Measurements from ENCODE around the gene FBXO24. TPM values are rescaled to one million over a fixed set of nuclear protein-coding genes. Genes with fewer than 3 reads are reported as not detected.
"Not testable (repeated sequence)": the region's sequence is repeated elsewhere in the genome, so short reads cannot be mapped to it uniquely, and the experiment has no call there.

Gene FBXO24
- total and polyA plus RNA-seq, 7 donors: 0.27 to 2.8 (median 0.83) TPM; not detected in 1

DNA sequence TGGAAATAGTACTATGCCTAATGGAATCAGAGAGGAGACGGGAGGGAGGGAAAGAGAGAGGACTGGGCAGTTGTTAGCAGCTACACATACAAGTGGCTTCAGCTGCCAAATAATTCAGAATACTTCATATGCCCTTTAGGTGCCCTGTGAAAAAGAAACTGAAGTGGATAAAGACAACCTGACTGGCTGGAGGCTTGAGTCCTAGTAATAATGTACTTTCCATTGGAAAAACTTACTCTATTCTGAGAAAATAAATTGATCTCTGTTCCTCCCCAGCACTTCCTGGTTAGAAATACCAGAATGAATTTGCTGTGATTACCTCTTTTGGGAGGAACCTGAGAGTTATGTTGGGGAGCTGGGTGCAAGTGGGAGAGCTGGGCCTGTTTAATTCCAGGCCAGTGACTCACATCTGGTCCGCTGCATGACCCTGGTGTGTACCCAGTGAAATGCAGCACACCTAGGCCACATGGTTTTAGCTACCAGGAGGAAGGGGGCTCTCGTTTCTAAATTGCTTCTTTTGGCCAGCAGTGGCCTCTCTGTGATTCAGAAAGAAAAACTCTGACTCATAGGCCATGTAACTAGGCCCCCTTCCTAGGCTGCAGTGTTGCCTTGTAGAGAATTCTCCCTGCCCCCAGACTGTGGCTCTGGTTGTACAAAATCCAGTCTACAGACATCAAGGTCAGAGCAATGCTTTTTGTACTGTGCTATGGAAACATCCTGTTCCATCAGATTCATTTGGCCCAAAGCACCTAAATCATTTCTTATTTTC, 40.6 kb upstream of the FBXO24 start:
- intact Hi-C loops (cut with DNase I): no loop called here
- 7 to 31% methylated on average over 3 of the region's 3 CpGs for WGBS, 2 donors
- Histone ChIP-seq H3K36me3 (peaks cover 0 to 17% (median 4%) of the 10 kb centered on the region in 4 donors), H3K27ac (peak overlapping the region; percentile 87 to 90 (median 88)), H3K27me3 (no peaks in the 10 kb centered on the region), H3K4me1 (peaks cover 0 to 63% (median 55%) of the 10 kb centered on the region in 4 donors), H3K4me3 (no peak overlapping the region), H3K9me3 (no peaks in the 10 kb centered on the region)
- TF ChIP-seq CTCF (IDR thresholded peaks at IDR 0.05) (no peak), EP300 (IDR thresholded peaks at IDR 0.05) (peak in 2 of 4 donors; percentile 69 to 81), POLR2AphosphoS5 (IDR thresholded peaks at IDR 0.05) (peak; percentile 36 to 82 (median 69)), POLR2A (IDR thresholded peaks at IDR 0.05) (no peak)
- peak; percentile 88 for DNase-seq

GRCh38 chr7:100546129-100546925, 39.8 kb upstream of the FBXO24 start:
- H3K9me3 ChIP-seq: no peaks in the 10 kb centered on the region
- peak overlapping the region; percentile 87 to 90 (median 88) for H3K27ac ChIP-seq
- no peak for DNase-seq
- peaks cover 2 to 22% (median 7%) of the 10 kb centered on the region in 4 donors for H3K36me3 ChIP-seq
- H3K27me3 ChIP-seq: no peaks in the 10 kb centered on the region
- intact Hi-C loops (cut with DNase I): no loop called here
- peaks cover 0 to 60% (median 52%) of the 10 kb centered on the region in 4 donors for H3K4me1 ChIP-seq
- 8 to 49% methylated on average over 10 of the region's 10 CpGs for WGBS, 2 donors
- TF ChIP-seq EP300 (IDR thresholded peaks at IDR 0.05) (no peak), POLR2A (IDR thresholded peaks at IDR 0.05) (no peak), POLR2AphosphoS5 (IDR thresholded peaks at IDR 0.05) (no peak), CTCF (IDR thresholded peaks at IDR 0.05) (no peak)
- no peak overlapping the region for H3K4me3 ChIP-seq

GRCh38 chr7:100546926-100547800, 39.0 kb upstream of the FBXO24 start:
- peaks cover 0 to 60% (median 52%) of the 10 kb centered on the region in 4 donors for H3K4me1 ChIP-seq
- no peak overlapping the region for H3K4me3 ChIP-seq
- peak overlapping the region; percentile 87 to 90 (median 88) for H3K27ac ChIP-seq
- H3K9me3 ChIP-seq: no peaks in the 10 kb centered on the region
- no peak for DNase-seq
- WGBS, 2 donors: 23 to 62% methylated on average over 9 of the region's 9 CpGs
- peaks cover 4 to 31% (median 10%) of the 10 kb centered on the region in 4 donors for H3K36me3 ChIP-seq
- TF ChIP-seq CTCF (IDR thresholded peaks at IDR 0.05) (no peak), POLR2AphosphoS5 (IDR thresholded peaks at IDR 0.05) (no peak), EP300 (IDR thresholded peaks at IDR 0.05) (no peak), POLR2A (IDR thresholded peaks at IDR 0.05) (no peak)
- intact Hi-C loops (cut with DNase I): no loop called here
- H3K27me3 ChIP-seq: no peaks in the 10 kb centered on the region

- TF ChIP-seq EP300 (IDR thresholded peaks at IDR 0.05) (no peak), POLR2A (IDR thresholded peaks at IDR 0.05) (no peak), CTCF (IDR thresholded peaks at IDR 0.05) (peak in 1 of 4 experiments; percentile 13), POLR2AphosphoS5 (IDR thresholded peaks at IDR 0.05) (peak in 1 of 4 donors; percentile 16)
- Histone ChIP-seq H3K4me3 (no peak overlapping the region), H3K36me3 (peaks cover 4 to 38% (median 16%) of the 10 kb centered on the region in 4 donors), H3K27me3 (no peaks in the 10 kb centered on the region), H3K27ac (peak overlapping the region; percentile 87 to 90 (median 88)), H3K4me1 (peaks cover 0 to 60% (median 52%) of the 10 kb centered on the region in 4 donors), H3K9me3 (no peaks in the 10 kb centered on the region)
- 15 to 25% methylated on average over 2 of the region's 2 CpGs for WGBS, 2 donors
- DNase-seq: no peak
- intact Hi-C loops (cut with DNase I): no loop called here
Observed at GRCh38 chr7:100547872-100548271, 38.3 kb upstream of the FBXO24 start.

- DNase-seq; H3K27me3 ChIP-seq; H3K9me3 ChIP-seq; H3K4me3 ChIP-seq; intact Hi-C loops (cut with DNase I): not testable (repeated sequence)
- peaks cover 0 to 57% (median 52%) of the 10 kb centered on the region in 4 donors for H3K4me1 ChIP-seq
- peaks cover 4 to 44% (median 17%) of the 10 kb centered on the region in 4 donors for H3K36me3 ChIP-seq
- WGBS, 2 donors: 80 to 84% methylated on average over 5 of the region's 5 CpGs
- H3K27ac ChIP-seq: peak overlapping the region; percentile 87 to 90 (median 88)
Observed at GRCh38 chr7:100548446-100548845, 37.7 kb upstream of the FBXO24 start.
